WI38 (cell line): Measurements from ENCODE around the gene HACD2.

Experiments
- H3K4me3 ChIP-seq: 2 replicates; pipeline ENCODE4 v1.5.1; 2011; ENCODE audit warnings: low read depth, mild to moderate bottlenecking, control low read depth, low read length
- TF ChIP-seq, protein P1 (sequence below): IDR thresholded peaks from 2 replicates; pipeline ENCODE4 v1.5.1; 2012; ENCODE audit warnings: low read depth, mild to moderate bottlenecking, control low read depth, low read length

The HACD2 gene

DNA sequence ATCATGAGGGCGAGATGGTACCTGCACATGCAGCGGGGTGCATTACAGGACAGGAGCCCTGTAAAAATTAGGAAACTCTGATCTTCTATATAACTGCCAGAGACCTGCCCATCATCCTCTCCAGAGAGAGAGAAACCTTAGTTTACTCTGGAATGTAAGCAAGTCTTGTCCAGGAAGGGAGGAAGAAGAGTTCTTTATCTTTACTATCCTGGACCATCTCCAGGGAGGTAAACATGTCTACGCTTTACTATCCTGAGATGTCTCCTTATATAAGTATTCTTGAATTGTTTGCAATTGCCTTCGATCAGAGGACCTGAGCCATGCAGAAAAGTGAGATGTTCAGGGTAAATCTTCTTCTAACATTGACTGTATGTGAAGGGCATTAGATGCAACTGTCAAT, 12.7 kb upstream of the HACD2 start:
- no peak overlapping the region for H3K4me3 ChIP-seq
- TF ChIP-seq, protein P1, sequence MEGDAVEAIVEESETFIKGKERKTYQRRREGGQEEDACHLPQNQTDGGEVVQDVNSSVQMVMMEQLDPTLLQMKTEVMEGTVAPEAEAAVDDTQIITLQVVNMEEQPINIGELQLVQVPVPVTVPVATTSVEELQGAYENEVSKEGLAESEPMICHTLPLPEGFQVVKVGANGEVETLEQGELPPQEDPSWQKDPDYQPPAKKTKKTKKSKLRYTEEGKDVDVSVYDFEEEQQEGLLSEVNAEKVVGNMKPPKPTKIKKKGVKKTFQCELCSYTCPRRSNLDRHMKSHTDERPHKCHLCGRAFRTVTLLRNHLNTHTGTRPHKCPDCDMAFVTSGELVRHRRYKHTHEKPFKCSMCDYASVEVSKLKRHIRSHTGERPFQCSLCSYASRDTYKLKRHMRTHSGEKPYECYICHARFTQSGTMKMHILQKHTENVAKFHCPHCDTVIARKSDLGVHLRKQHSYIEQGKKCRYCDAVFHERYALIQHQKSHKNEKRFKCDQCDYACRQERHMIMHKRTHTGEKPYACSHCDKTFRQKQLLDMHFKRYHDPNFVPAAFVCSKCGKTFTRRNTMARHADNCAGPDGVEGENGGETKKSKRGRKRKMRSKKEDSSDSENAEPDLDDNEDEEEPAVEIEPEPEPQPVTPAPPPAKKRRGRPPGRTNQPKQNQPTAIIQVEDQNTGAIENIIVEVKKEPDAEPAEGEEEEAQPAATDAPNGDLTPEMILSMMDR = no peak

DNA sequence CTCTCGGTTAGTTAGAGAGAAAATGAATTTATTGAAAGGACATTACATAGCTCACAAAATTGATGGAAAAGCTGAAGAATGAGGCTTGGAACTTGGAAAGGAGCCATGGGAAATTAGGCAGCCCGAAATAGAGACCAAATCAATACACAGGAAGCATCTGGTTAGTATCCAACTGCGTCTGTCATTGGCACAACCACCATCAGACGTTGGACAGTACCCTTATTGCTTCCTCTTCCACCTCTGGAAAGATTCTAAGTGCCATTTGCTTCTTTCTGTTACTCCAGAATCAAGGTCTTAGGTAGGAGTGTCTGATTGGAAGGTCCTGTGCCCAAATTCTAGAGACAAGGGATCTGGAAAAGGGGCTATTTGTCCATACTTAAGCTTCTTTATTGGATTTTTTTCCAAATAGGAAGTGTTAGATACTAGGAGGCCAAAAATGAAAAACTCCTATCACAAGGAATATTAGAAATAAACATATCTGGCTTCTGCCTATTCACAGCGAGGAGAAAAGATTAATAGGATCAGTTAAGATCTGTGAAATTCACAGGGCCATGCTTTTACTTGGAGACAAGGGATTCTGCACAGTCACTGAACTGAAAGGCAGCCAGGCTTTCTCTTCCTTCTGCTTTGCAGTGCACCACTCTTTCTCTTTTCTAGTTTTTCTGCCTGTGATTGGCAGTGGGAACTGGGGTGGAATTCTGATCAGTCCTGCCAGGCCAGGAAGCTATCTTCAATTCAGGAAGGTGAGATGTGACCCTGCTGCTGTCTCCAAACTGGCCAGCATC, 10.7 kb upstream of the HACD2 start:
- no peak overlapping the region for H3K4me3 ChIP-seq
- TF ChIP-seq, protein P1 = no peak

DNA sequence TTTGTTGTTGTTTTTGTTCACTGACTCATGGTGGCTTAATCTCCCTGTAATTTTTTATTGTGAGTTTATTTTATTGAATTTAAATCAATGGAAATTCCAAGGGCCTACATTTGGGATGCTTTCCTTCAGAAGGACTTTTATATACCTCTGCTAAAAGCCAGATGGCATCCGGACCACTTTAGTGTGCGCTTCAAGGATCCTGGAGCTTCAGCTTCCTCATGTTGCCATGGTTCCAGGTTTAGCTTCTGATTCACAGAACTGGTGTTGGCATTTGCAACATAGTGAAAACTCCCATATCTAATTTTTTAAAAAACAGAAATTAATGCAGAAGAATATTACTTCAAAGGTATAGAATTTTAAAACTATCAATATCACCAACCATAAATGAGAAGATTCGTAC, 8.5 kb upstream of the HACD2 start:
- no peak overlapping the region for H3K4me3 ChIP-seq
- TF ChIP-seq, protein P1 = no peak

DNA sequence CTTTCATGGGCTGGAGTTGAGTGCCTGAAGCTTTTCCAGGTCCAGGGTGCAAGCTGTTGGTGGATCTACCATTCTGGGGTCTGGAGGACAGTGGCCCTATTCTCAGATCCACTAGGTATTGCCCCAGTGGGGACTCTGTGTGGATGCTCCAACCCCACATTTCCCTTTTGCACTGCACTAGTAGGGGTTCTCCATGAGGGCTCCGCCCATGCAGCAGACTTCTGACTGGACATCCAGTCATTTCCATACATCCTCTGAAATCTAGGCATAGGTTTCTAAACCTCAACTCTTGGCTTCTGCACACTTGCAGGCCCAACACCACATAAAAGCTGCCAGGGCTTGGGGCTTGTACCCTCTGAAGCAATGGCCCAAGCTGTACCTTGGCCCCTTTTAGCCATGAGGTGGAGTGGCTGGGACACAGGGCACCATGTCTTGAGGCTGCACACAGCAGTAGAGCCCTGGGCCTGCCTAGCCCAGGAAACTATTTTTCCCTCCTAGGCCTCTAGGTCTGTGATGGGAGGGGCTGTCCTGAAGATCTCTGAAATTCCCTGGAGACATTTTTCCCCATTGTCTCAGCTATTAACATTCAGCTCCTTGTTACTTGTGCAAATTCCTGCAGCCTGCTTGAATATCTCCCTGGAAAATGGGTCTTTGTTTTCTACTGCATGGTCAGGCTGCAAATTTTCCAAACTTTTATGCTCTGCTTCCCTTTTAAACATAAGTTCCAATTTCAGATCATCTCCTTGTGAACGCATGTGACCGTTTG, 6.0 kb upstream of the HACD2 start:
- TF ChIP-seq, protein P1 = no peak
- H3K4me3 ChIP-seq = no peak overlapping the region

DNA sequence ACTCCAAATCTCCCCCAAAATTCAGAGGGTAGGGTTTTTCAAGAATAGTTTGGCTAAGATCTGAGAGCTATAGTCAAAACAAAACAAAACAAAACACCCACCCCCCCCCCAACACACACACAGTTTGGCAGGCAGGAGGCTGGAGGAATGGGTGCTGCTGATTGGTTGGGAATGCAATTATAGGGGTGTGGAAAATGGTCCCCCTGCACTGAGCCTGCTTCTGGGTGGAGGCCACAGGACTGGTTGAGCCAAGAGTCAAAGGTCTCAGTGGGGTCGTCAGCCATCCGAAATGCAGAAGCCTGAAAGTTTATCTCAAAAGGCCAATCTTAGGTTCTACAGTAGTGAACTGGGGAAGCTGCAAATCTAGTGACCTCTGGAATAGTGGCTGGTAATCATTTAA, 2.5 kb upstream of the HACD2 start:
- H3K4me3 ChIP-seq = no peak overlapping the region
- TF ChIP-seq, protein P1 = no peak

DNA sequence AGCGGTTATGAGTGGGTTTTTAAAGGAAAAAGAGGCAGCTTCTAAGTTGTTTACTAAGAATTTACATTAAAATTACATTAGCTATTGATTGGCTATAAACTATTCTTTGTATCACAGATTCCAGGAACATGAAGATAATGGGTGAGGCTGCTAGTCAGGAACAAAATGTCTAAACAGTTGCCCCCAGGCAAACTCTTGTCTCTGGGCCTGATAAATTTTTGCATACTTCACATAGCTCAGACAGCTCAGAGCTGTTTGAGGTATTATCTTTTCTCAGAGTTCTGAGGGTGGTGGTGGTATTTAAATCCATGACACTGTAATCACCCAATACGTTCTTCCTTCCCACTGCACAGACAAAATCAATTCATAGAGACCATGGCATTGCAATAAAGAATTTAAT, 2.1 kb upstream of the HACD2 start:
- no peak overlapping the region for H3K4me3 ChIP-seq
- TF ChIP-seq, protein P1 = no peak

DNA sequence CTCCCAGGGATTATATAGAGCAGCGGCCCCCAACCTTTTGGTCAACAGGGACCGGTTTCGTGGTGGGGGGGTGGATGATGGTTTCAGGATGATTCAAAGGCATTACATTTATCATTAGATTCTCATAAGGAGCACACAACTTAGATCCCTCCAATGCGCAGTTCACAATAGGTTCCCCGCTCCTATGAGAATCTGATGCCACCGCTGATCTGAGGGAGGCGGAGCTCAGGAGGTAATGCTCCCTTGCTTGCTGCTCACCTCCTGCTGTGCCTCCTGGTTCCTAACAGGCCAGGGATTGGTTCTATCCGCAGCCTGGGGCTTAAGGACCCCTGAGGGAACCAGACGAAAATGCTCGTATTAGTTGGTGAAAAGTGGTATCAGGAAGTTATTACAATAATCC, 1.3 kb upstream of the HACD2 start:
- TF ChIP-seq, protein P1 = no peak

More for the DNA sequence above, 1.3 kb upstream of the HACD2 start:
- peak overlapping the region; percentile 75 for H3K4me3 ChIP-seq
